Stimulated activated CD8-positive, alpha-beta memory T cell treated with anti-CD3 and anti-CD28 coated beads, Interleukin-2, amount 100 ng/mL, for 1 hour (primary cell): Measurements from ENCODE around the gene HECTD4.

Experiments used
- DNase-seq, 2 donors: peaks; one replicate each; pipeline ENCODE4 v3.0.0-alpha.2; 2020; ENCODE audit warnings: low read depth in 2 of 2

Gene HECTD4

GRCh38 chr12:112321245-112321644 lies 61.0 kb downstream of the HECTD4 start:
- no peak for DNase-seq

GRCh38 chr12:112319395-112319794 lies 62.8 kb downstream of the HECTD4 start:
- no peak for DNase-seq

GRCh38 chr12:112317481-112317880 lies 64.8 kb downstream of the HECTD4 start:
- no peak for DNase-seq

GRCh38 chr12:112314981-112315380 lies 67.2 kb downstream of the HECTD4 start:
- DNase-seq = no peak

- no peak for DNase-seq
Measured at GRCh38 chr12:112309797-112310196, 72.4 kb downstream of the HECTD4 start.

- no peak for DNase-seq
Measured at GRCh38 chr12:112308652-112309051, 73.6 kb downstream of the HECTD4 start.

GRCh38 chr12:112308161-112308560 lies 74.1 kb downstream of the HECTD4 start:
- no peak for DNase-seq

GRCh38 chr12:112307317-112308011 lies 74.8 kb downstream of the HECTD4 start:
- DNase-seq = no peak

- no peak for DNase-seq
Measured at GRCh38 chr12:112305951-112306350, 76.3 kb downstream of the HECTD4 start.

GRCh38 chr12:112304436-112304835 lies 77.8 kb downstream of the HECTD4 start:
- DNase-seq = no peak

- no peak for DNase-seq
Measured at GRCh38 chr12:112303799-112304198, 78.4 kb downstream of the HECTD4 start.

GRCh38 chr12:112303004-112303403 lies 79.2 kb downstream of the HECTD4 start:
- DNase-seq = peak in 1 of 2 donors; percentile 4

GRCh38 chr12:112299704-112300103 lies 82.5 kb downstream of the HECTD4 start:
- no peak for DNase-seq

- no peak for DNase-seq
Measured at GRCh38 chr12:112297188-112297587, 85.0 kb downstream of the HECTD4 start.

GRCh38 chr12:112296183-112296582 lies 86.0 kb downstream of the HECTD4 start:
- no peak for DNase-seq

- no peak for DNase-seq
Measured at GRCh38 chr12:112294793-112295192, 87.4 kb downstream of the HECTD4 start.

- no peak for DNase-seq
Measured at GRCh38 chr12:112288638-112289037, 93.6 kb downstream of the HECTD4 start.

GRCh38 chr12:112285600-112286401 lies 96.4 kb downstream of the HECTD4 start:
- DNase-seq = no peak

GRCh38 chr12:112283546-112283945 lies 98.7 kb downstream of the HECTD4 start:
- DNase-seq = no peak

- no peak for DNase-seq
Measured at GRCh38 chr12:112282920-112283319, 99.3 kb downstream of the HECTD4 start.

- DNase-seq = no peak
Measured at GRCh38 chr12:112275836-112276235, 106.4 kb downstream of the HECTD4 start.

GRCh38 chr12:112275207-112275606 lies 107.0 kb downstream of the HECTD4 start:
- DNase-seq = no peak

- DNase-seq = no peak
Measured at GRCh38 chr12:112270673-112271072, 111.6 kb downstream of the HECTD4 start.
